ENCODE data around the gene CCDC154. TPM values are rescaled to one million over a fixed set of nuclear protein-coding genes. Genes with fewer than 3 reads are reported as not detected.
A peak's percentile ranks its signal among the peaks of the same experiment; 100 is the strongest.

Gene CCDC154
- total and polyA plus RNA-seq, 2 of the 4 experiments (the other 2 are of a cell fraction): 0.09 TPM; not detected in 1

- Histone ChIP-seq H4K20me1 (ENCODE audit: insufficient read depth, low read length) (no peaks in the 10 kb centered on the region), H3K56ac (ENCODE audit: extremely low read depth, insufficient read depth, low read length) (no peak overlapping the region), H4K91ac (ENCODE audit: insufficient read depth, low read depth, low read length) (no peak overlapping the region), H2BK15ac (ENCODE audit: low read depth, low read length) (no peak overlapping the region), H3K18ac (ENCODE audit: low read depth, low read length) (no peak overlapping the region), H3K4me3 (ENCODE audit: insufficient read depth, low read depth, low read length) (no peak overlapping the region), H3K27me3 (ENCODE audit: control insufficient read depth, insufficient read depth, low read length) (peaks cover 8% of the 10 kb centered on the region; the same call in 1 of the 2 replicates), H2BK120ac (ENCODE audit: low read depth, low read length) (no peak overlapping the region), H2BK5ac (ENCODE audit: low read depth, low read length, poor library complexity, severe bottlenecking) (no peak overlapping the region), H3K9ac (ENCODE audit: low read depth, low read length) (no peak overlapping the region), H3K14ac (replicated peaks; ENCODE audit: low read depth, low read length) (no peak overlapping the region), H2AK5ac (ENCODE audit: low read depth, low read length) (no peak overlapping the region), H3K79me1 (ENCODE audit: low read depth in 1 of 2, low read length in 2 of 2) (no peaks in the 10 kb centered on the region), H3K4me2 (ENCODE audit: low read depth, low read length) (no peak overlapping the region), H3K9me1 (ENCODE audit: insufficient read depth, low read length) (no peaks in the 10 kb centered on the region), H4K5ac (ENCODE audit: low read depth, low read length) (no peak overlapping the region), H3K27ac (ENCODE audit: insufficient read depth, low read length) (no peak overlapping the region), H4K8ac (ENCODE audit: low read depth in 2 of 2, low read length in 2 of 2) (no peak overlapping the region), H3K9me3 (ENCODE audit: control insufficient read depth, insufficient read depth, low read length) (no peaks in the 10 kb centered on the region), H3K4me1 (ENCODE audit: control insufficient read depth, insufficient read depth, low read length) (no peaks in the 10 kb centered on the region), H2AK9ac (replicated peaks; ENCODE audit: low read depth, low read length, poor library complexity) (peak overlapping the region; percentile 82), H3K4ac (ENCODE audit: low read depth, low read length) (no peak overlapping the region), H3K23ac (ENCODE audit: low read depth, low read length) (no peak overlapping the region), H2AFZ (replicated peaks; ENCODE audit: low read length, poor library complexity) (no peak overlapping the region), H2BK20ac (ENCODE audit: low read depth, low read length) (no peak overlapping the region), H3K36me3 (ENCODE audit: control insufficient read depth, insufficient read depth, low read length) (no peaks in the 10 kb centered on the region)
- ATAC-seq (ENCODE audit: low read depth) (no peak), DNase-seq (no peak)
- in situ Hi-C loops (cut with MboI; ENCODE audit: low sequenced_read_pairs) (no loop called here), dilution Hi-C loops (cut with HindIII; ENCODE audit: low sequenced_read_pairs, unreplicated experiment) (no loop called here), intact Hi-C loops (cut with micrococcal nuclease) (no loop called here)
- POLR2A ChIA-PET (ENCODE audit: unreplicated experiment): no interaction called here
- WGBS, 2 experiments (ENCODE audit: extremely low coverage in 2 of 2, insufficient read length in 1 of 2): 83% methylated on average over 17 of the region's 32 CpGs; no CpG with 5 or more reads in 1 of the 2 experiments
- TF ChIP-seq SMC3 (IDR thresholded peaks at IDR 0.05; ENCODE audit: low read depth, low read length) (no peak), MAFK (IDR thresholded peaks at IDR 0.05; ENCODE audit: low read depth, low read length) (no peak), MXI1 (IDR thresholded peaks at IDR 0.05; ENCODE audit: borderline replicate concordance, low read depth, low read length) (no peak), BHLHE40 (IDR thresholded peaks at IDR 0.05; ENCODE audit: low read depth, low read length) (no peak), ELK1 (IDR thresholded peaks at IDR 0.05; ENCODE audit: borderline replicate concordance, low read depth, low read length) (no peak), RCOR1 (IDR thresholded peaks at IDR 0.05; ENCODE audit: insufficient replicate concordance, low read length) (no peak), MAZ (IDR thresholded peaks at IDR 0.05; ENCODE audit: borderline replicate concordance, low read depth, low read length) (no peak), CHD1 (IDR thresholded peaks at IDR 0.05; ENCODE audit: low read depth, low read length) (no peak), USF2 (IDR thresholded peaks at IDR 0.05; ENCODE audit: low read depth, low read length) (no peak), CEBPB (IDR thresholded peaks at IDR 0.05; ENCODE audit: low read depth, low read length) (no peak), CTCF (conservative IDR thresholded peaks at IDR 0.05; ENCODE audit: low read depth, low read length) (no peak), RAD21 (IDR thresholded peaks at IDR 0.05; ENCODE audit: low read length) (no peak), RFX5 (IDR thresholded peaks at IDR 0.05; ENCODE audit: low read depth, low read length) (no peak), FOS (IDR thresholded peaks at IDR 0.05; ENCODE audit: low read depth, low read length) (no peak)
- no TSS peak for BruUV-seq (replicated peaks)
- CTCF ChIA-PET: no interaction called here
Observed at GRCh38 chr16:1435921-1436697, 8.2 kb downstream of the CCDC154 start.

Measured in IMR-90 (cell line).